ENCODE data around the gene HOXD11.

Gene HOXD11

DNA sequence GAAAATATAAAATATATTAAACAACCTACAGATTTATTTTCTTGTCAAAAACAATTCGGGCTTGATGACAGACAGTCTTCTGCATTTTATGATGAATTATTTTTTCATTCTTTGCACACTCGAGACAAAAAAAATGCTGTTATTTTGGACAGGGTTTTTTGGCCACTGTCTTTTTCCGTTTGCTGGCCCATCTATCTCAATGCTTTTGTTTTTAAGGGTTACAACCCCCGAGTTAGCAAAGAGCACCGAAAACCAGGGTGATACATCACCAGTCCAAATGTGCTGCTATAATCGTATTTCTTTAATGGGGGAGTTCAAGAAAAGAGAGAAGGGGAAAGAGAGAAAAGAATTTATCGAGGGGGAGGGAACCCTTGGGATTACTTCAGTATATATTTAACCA lies 31.0 kb upstream of the HOXD11 start:
- TF ChIP-seq MYC (IDR thresholded peaks at IDR 0.05; ENCODE audit: low read depth, low read length) (no peak), POLR2A (IDR thresholded peaks at IDR 0.05; ENCODE audit: extremely low read depth, insufficient read length) (no peak), MAX (IDR thresholded peaks at IDR 0.05; ENCODE audit: low read depth, low read length) (no peak)
- TF ChIP-seq, protein P1, sequence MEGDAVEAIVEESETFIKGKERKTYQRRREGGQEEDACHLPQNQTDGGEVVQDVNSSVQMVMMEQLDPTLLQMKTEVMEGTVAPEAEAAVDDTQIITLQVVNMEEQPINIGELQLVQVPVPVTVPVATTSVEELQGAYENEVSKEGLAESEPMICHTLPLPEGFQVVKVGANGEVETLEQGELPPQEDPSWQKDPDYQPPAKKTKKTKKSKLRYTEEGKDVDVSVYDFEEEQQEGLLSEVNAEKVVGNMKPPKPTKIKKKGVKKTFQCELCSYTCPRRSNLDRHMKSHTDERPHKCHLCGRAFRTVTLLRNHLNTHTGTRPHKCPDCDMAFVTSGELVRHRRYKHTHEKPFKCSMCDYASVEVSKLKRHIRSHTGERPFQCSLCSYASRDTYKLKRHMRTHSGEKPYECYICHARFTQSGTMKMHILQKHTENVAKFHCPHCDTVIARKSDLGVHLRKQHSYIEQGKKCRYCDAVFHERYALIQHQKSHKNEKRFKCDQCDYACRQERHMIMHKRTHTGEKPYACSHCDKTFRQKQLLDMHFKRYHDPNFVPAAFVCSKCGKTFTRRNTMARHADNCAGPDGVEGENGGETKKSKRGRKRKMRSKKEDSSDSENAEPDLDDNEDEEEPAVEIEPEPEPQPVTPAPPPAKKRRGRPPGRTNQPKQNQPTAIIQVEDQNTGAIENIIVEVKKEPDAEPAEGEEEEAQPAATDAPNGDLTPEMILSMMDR (IDR thresholded peaks at IDR 0.05; ENCODE audit: low read depth, low read length) = no peak
- DNase-seq (ENCODE audit: low read depth) = no peak
- H3K4me3 ChIP-seq (ENCODE audit: low read depth, low read length) = no peak overlapping the region

DNA sequence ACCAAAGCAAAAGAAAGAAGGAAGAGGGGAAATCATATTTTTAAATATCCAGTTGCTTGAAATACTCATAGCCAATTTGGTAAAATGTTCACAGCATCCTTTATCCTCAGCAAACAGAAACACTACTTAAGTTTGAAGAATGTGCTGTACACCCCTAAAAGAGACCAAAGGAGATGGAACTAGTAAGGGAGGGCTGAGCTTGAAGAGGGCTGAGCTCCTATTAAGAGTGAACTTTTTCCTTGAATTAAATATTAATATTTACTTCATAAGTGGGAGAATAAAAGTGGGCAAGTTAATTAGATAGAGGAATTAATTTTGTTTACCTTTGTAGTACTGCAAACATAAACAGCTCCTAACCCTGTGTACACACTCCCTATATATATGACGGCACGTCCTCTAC lies 30.3 kb upstream of the HOXD11 start:
- no peak for DNase-seq (ENCODE audit: low read depth)
- H3K4me3 ChIP-seq (ENCODE audit: low read depth, low read length) = no peak overlapping the region
- TF ChIP-seq MAX (IDR thresholded peaks at IDR 0.05; ENCODE audit: low read depth, low read length) = no peak

GRCh38 chr2:176078541-176079284 lies 28.4 kb upstream of the HOXD11 start:
- TF ChIP-seq POLR2A (IDR thresholded peaks at IDR 0.05; ENCODE audit: extremely low read depth, insufficient read length) (no peak), MAX (IDR thresholded peaks at IDR 0.05; ENCODE audit: low read depth, low read length) (no peak), MYC (IDR thresholded peaks at IDR 0.05; ENCODE audit: low read depth, low read length) (no peak)
- TF ChIP-seq, protein P1 (IDR thresholded peaks at IDR 0.05; ENCODE audit: low read depth, low read length) = no peak
- H3K4me3 ChIP-seq (ENCODE audit: low read depth, low read length) = peak overlapping the region; percentile 56
- DNase-seq (ENCODE audit: low read depth) = no peak

- peak; percentile 60 for DNase-seq (ENCODE audit: low read depth)
- peak overlapping the region; percentile 56 for H3K4me3 ChIP-seq (ENCODE audit: low read depth, low read length)
- TF ChIP-seq MYC (IDR thresholded peaks at IDR 0.05; ENCODE audit: low read depth, low read length) = no peak
- TF ChIP-seq POLR2A (IDR thresholded peaks at IDR 0.05; ENCODE audit: extremely low read depth, insufficient read length) = no peak
- TF ChIP-seq MAX (IDR thresholded peaks at IDR 0.05; ENCODE audit: low read depth, low read length) = no peak
These were observed 27.7 kb upstream of the HOXD11 start for GRCh38 chr2:176079285-176079830.

GRCh38 chr2:176079831-176080539 lies 27.1 kb upstream of the HOXD11 start:
- TF ChIP-seq POLR2A (IDR thresholded peaks at IDR 0.05; ENCODE audit: extremely low read depth, insufficient read length) (no peak), MYC (IDR thresholded peaks at IDR 0.05; ENCODE audit: low read depth, low read length) (no peak), MAX (IDR thresholded peaks at IDR 0.05; ENCODE audit: low read depth, low read length) (no peak)
- TF ChIP-seq, protein P1 (IDR thresholded peaks at IDR 0.05; ENCODE audit: low read depth, low read length) = peak; percentile 88
- H3K4me3 ChIP-seq (ENCODE audit: low read depth, low read length) = peak overlapping the region; percentile 56
- DNase-seq (ENCODE audit: low read depth) = peak; percentile 89

DNA sequence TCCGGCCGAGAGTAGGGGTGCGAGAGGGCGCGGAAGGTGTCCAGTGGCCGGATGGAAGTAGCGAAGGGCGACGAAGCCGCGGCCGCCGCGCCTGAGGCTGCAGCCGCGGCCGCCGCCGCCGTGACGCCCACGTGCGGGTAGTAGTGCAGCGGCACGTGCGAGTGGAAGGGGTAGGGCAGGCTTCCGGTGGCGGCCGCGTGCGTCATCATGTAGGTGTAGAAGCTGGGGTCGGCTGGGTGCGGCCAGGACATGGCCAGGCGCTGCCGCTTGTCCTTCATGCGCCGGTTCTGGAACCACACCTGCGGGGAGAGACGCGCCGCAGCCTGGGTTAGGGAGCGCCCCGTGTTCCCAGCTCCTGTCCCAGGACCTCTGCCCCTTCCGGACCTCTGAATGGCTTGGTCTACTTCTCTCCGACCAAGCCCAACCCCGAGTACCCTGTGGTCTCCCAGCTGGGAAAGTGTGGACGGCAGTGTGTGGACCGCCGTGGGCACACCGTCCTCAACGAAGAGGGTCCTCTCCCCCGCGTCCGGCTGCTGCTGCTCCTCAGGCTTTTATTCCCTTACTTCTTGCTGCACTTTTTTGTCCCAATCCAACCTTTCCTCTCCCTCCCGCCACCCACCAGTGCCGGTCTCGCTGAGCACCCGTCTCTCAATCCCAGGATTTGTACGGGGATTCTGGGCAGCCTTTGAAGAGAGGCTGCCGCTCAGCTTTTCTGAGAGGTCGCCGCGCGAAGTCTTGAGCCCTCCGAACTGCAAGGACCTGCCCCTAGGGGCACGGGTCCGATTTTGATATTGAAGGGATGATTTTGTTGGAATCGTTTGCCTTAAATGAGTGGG lies 26.3 kb upstream of the HOXD11 start:
- H3K4me3 ChIP-seq (ENCODE audit: low read depth, low read length) = no peak overlapping the region
- DNase-seq (ENCODE audit: low read depth) = no peak
- TF ChIP-seq, protein P1 (IDR thresholded peaks at IDR 0.05; ENCODE audit: low read depth, low read length) = no peak
- no peak for TF ChIP-seq MAX (IDR thresholded peaks at IDR 0.05; ENCODE audit: low read depth, low read length)
- TF ChIP-seq POLR2A (IDR thresholded peaks at IDR 0.05; ENCODE audit: extremely low read depth, insufficient read length) = no peak
- TF ChIP-seq MYC (IDR thresholded peaks at IDR 0.05; ENCODE audit: low read depth, low read length) = no peak
